CD4-positive, alpha-beta T cell treated with Interleukin-2 at 100 ng/mL for 4 hours (primary cell): Measurements from ENCODE around the gene SLC15A4.
A peak's percentile ranks its signal among the peaks of the same experiment; 100 is the strongest.

Experiments
- DNase-seq: peaks from one replicate; pipeline ENCODE4 v3.0.0-alpha.2; 2020; ENCODE audit warnings: low spot score

The SLC15A4 gene

DNA sequence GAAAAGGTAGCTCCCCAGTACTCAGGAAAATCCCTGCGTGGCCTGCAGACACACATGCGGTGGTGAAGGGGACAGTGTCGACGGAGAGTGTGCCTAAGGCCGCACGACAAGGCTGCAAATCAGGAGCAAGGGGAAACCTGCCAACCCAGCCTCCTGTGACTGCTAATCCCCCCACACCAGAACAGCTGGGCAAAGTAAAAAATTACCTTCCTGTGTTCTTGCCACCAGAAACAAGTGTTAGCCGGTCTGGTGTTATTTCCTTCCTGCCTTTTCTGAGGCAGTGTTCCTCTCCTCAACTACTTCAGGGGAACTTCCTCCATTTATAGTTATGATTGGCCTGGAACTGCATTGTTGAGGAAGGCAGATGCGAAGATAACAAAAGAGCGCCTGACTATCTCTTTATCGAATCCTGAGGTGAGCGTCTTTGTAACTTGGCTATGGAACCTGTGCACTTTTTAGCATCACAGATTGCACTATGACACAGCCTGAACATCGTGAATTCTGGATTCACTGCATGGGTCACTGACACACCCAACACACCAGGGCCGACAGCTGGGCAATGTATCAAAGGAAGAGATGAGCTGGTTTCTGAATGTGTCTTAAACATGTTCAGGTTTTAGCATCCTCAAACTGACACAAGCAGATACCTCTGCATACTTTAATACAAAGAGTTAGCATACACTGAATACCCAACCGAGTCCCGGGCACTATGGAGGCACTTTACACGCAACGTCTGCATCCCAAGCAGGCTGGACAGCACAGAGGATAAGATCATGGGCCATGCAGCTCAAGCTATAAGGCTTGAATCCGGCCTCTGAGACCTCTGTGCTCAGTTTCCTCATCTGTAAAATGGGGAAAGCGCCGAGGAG lies 28.9 kb downstream of the SLC15A4 start:
- DNase-seq: peak; percentile 38

GRCh38 chr12:128793701-128794100 lies 30.1 kb downstream of the SLC15A4 start:
- no peak for DNase-seq

GRCh38 chr12:128792881-128793280 lies 30.9 kb downstream of the SLC15A4 start:
- DNase-seq: no peak

GRCh38 chr12:128792398-128792797 lies 31.4 kb downstream of the SLC15A4 start:
- DNase-seq: no peak

GRCh38 chr12:128791395-128792322 lies 32.1 kb downstream of the SLC15A4 start:
- DNase-seq: peak; percentile 32

DNA sequence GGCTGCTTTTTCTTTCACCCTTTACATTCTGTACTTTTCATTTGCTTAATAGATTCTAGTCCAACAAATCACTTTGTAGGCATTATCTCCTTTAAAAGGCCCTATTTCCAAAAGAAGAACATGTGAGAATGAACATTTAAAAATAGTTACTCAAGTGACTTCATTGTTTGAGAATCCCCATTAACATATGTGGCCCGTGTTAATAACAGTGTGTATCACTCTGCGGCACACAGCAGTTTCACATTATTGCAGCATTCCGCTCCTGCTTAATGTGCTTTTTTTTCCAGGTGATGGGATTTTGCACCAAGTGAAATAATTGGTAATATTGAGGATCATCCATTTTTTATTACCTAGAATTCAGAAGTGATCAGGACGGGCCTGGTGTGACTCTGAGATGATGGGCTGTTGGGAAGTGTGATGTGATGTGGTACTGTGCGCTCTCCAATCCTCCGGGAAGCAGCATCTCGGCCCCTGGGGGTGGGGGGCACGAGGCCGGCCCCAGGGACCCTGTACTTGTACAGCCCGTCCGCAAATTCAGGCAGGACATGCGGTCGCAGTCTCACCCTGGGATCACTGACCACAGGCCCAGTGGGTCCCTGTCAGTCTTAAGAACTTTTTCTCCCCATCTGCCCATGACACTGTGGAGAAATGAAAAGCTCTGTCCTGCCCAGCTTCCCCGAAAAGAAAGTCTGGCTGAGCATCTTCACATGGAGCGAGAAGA lies 32.9 kb downstream of the SLC15A4 start:
- DNase-seq: no peak

GRCh38 chr12:128790221-128790620 lies 33.5 kb downstream of the SLC15A4 start:
- no peak for DNase-seq

DNA sequence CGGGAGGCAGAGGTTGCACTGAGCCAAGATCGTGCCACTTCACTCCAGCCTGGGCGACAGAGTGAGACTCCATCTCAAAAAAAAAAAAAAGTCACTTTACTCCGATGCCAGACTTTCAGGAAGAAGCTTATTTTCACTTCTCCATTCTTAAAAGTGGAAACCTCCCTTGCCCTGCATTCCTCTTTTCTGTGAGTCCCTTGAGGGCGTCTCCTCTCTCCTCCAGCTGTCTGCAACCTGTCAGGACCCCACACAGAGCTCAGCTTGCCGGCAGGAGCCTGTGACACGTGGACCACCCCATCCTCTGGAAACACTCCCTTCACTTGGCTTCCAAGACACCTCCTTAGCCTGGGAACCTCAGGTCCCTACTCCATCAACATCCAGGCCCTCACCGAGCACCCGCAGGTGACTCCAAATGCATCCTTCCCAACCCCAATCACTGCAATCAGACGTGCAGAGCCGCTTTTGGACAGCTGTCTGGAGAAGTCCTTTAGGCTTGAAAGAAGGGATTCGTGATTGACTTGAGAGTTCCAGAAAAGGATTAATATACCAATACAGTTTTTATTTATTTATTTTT lies 34.3 kb downstream of the SLC15A4 start:
- DNase-seq: no peak

DNA sequence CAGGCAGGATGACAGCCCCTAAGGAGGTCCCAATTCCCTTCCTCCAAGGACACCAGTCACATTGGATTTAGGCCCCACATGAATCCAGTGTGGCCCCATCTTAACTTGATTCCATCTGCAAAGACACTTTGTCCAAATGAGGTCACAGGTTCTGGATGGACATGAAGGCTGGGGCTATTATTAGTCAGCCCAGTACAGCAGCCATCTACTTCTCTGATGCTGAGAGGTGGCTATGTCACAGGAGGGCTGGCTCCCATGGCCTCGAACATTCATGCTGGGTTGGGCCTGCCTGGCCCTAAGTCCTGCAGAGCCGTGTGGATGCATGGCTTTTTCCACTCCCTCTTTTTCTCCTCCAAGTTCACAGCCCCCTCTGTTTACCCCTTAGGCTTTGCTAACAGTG lies 35.9 kb downstream of the SLC15A4 start:
- DNase-seq: no peak

DNA sequence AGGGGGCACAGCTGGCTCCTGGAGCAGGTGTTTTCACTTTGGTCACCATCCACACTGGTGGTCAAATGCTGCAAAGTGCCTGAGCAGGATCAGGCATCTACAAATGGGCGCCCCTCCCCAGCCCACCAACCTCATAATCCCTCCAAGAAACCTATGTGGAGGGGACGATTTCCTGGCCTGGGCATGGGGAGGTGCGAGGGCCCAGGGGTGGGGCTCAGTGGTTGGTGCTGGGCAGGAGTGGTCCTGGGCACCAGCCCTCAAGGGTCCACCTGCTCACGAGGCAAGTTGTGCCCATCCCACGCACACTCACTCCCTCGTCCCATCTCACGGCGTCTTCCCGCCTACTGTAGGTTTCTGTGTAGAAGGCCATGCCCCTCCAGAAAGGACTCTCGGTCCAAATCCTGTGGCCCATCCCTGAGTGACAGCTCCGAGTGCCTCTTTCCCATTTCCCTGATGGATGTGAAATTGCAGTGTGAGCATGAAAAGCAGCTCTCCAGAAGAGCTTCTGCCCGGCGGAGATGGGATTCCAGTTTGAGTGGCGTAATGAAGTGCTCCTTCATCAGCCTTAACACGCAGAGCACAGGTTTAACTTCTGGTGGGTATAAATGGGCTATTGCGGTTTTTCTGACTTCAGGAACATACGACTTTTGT lies 36.9 kb downstream of the SLC15A4 start:
- DNase-seq: no peak

DNA sequence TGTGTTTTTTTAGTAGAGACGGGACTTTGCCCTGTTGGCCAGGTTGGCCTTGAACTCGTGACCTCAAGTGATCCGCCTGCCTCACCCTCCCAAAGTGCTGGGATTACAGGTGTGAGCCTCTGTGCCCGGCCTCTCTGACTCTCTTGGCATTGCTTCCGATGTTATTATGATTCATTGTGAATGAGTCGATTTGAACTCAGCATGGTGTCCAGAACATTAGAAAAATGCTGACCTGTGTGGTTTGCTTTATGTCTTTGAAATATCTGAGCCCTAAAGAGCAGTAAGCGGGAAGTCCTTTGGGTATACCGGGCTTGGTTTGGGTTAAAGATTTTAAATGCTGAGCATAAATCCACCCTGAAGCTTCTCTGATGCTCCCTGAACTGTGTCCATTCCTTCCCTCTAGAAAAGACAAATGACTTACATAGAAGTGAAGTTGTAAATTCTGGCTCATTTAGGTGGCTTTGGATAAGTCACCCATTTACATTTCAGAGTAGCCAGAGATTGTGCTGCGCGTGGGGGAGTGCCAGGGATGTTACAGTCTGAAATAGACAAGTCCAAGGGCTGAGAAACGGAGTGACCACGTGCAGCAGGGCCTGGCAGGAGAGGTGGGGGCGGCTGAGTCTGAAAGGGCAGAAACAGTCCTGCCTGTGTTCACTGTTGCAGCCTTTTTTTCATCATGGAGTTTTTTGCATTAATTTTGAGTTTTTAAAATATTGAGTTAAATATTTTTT lies 39.6 kb downstream of the SLC15A4 start:
- DNase-seq: no peak

DNA sequence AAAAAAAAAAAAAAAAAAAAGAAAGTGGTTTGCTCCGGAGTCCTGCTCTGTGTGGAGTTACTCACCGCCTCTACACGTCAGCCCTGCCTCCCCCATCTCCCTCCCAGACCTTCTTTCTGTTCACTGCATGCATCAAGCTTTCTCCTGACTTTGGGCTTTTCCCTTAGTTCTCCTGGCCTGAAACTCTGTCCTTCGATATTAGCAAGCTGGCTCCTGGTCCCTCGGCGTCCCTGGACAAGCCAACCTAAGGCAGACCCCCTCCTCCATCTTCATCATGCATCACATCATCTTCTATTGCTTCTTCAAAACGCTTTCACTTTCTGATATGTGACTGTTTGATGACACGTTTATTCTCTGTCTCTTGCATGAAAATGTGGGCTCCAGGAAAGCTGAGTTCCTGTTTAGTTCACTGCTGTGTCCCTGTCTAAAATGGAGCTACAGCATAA lies 40.6 kb downstream of the SLC15A4 start:
- peak; percentile 24 for DNase-seq

DNA sequence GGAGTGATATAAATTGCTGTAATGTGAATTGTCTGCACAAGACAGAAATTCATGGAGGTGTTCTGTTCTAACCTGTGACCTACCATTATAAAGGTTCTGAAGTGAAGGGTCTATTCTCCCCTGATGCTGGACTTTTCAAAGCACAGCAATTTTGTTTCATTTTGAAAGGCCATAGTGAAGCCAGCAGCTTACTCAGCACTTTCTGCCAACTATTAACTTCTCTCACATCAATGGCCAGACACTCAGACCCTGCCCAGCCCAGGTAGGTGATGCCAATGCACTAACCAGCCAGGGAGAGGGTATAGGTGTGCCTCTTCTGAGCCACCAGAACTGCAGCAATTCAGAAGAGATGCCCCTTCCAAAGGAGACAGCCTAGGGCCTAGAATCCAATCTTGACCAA lies 43.9 kb downstream of the SLC15A4 start:
- no peak for DNase-seq

DNA sequence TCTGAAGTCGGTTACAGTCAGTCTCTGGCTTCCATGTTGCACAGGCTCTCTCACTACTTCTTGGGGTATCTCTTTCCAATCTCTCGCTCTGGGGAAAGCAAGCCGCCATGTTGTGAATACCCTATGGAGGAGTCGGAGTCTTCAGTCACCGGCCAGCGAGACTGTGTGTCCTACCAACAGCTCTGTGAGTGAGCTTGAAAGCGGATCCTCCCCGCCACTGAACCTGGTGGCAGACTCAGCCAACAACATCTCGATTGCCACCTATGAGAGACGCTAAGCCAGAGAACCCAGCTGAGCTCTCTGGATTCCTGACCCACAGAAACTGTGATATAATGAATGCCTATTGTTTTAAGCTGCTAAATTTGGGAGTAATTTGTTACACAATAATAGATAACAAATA lies 51.5 kb downstream of the SLC15A4 start:
- DNase-seq: no peak

DNA sequence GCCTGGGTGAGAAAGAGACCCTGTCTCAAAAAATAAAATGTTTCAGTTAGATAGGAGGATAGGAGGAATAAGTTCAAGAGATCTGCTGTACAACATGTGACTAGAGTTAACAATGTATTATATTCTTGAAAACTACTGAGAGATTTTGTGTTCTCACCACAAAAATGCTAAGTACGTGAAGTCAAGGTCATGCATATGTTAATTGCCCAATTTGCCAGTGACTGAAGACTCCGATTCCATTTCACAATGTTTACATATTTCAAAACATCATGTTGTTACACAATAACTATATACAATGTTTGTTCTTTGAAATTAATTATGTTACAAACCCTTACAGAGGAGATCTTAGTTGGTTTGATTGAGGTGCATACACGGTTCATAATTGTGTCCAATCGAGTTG lies 52.1 kb downstream of the SLC15A4 start:
- DNase-seq: no peak

DNA sequence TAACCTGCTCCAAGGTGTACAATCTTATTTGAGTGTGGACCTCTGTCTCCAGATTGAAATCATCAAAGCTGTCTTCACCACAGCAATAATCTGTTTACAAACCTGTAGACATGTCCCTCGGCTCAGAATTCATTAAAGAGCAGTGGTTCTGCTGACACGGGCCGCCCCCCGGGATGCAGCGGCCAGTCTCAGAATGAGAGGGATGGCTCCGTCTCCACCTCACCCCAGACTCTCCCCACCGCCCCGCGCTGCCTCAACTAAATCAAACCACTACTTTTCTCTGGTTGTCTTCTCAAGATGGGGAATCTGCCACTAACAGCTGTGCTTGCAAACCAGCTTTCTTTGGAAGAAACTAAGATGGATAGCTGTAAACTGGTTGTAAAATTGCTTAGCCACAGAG lies 56.2 kb downstream of the SLC15A4 start:
- no peak for DNase-seq

DNA sequence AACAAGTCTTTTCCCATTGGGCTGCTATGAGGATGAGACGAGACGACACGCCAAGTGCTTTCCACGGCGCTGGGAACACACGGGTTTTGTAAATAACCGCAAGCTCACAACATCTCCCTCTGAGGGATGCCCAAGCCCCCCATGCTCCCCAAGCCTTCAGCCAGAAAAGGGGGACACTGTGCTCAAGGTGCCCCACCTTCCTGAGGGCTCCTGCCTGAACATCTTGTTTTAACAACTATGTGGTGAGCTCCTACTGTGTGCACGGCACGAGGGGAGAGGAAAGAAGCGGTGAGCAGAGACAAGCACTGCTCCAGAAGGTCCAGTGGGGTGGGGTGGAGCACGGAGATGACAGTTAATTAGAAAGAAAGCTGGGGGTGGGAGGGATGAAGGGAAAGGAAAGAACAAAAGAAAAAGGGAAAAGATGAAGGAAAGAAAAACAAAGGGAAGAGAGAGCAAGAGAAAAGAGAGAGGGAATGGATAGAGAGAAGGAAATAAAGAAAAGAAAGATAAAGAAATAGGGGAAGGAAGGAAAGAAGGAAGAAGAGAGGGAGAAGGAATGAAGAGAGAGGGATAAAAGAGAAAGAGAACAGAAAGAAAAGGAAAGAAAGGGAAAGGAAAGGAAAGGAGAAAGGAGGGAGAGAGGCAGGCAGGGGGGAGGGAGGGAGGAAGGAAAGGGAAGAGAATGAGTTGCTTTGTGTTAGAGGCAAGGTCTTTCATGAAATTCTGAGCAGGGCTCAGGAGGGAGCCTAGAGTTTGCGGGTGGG lies 56.8 kb downstream of the SLC15A4 start:
- DNase-seq: no peak

DNA sequence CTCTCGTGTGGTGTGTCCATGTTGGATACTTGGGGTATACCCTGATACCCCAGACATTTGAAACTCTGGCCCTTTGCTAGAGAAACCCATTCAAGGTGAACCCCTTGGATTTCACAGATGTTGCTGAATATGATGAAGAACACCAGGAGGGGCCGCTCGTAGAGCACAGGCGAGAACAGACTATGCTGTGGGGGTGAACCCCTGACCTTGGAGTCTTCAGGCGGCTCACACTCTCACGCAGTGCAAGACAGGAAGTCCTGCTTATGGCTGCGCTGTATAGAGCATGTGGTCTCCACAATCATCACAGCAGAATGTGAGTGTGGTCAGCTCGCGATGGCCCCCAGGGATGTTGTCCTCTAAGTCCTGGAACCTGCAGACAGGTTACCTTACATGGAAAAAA lies 60.4 kb downstream of the SLC15A4 start:
- DNase-seq: peak; percentile 32

DNA sequence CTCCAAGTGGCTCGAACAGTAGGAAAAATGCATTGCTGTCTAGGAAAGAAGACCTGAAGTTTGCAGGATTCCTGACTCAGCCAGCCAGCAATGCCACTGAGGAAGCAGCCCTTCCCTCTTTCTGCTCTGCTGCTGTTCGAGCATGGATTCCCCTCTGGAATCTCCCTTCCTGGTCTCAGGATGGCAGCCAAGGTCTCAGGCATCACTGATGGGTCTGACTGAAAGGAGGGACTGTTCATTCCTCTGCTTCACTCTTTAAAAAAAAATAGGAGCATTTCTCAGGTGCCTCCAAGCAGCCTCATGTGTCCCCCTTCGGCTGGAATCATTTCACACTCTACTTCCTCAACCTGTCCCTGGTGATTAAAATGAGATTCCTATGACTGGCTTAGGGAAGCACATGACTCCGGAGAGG lies 62.4 kb downstream of the SLC15A4 start:
- DNase-seq: no peak

DNA sequence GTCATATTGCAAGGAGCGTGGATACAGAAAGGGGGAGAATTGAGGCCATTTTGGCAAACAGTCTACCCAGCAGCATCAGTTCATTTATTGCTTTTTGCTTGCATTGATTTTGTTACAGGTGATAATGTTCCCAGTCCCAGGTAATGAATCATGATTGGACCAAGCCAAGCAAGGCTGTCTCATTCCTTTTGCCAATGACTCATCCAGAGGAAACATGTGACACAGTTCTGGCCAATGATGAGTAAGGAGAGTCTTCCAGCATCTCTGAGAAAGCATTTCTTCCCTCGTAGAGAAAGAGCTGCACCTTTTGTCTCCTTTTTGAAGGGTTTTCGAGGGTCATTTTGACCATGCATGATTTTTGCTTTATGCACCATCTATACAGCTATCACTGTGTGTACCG lies 68.2 kb downstream of the SLC15A4 start:
- DNase-seq: no peak
